GM12878 (cell line): ENCODE measurements around the gene GP5. TPM values are rescaled to one million over a fixed set of nuclear protein-coding genes. Genes with fewer than 3 reads are reported as not detected.

Experiments used
- RB1 ChIP-seq: fragments of 450-650 bp; formaldehyde crosslinking; IDR thresholded peaks from 2 replicates; pipeline ENCODE4 v1.6.1; 2017; ENCODE audit warnings: mild to moderate bottlenecking, borderline replicate concordance
- TBL1XR1 ChIP-seq: IDR thresholded peaks from 2 replicates; pipeline ENCODE4 v1.6.1; 2012; ENCODE audit warnings: low read depth, low read length, improper control_type of control experiment
- ZNF24 ChIP-seq: fragments of 450-650 bp; IDR thresholded peaks from 2 replicates; pipeline ENCODE4 v1.6.1; 2017; ENCODE audit warnings: antibody characterized with exemption, mild to moderate bottlenecking
- polyA plus RNA-seq, 11 experiments: library from polyadenylated mRNA; depleted of rRNA in 4 of 11; unstranded in 6 of 11; stranded (reverse) in 5 of 11; fragments of >200 nt; fragmentation: Nextera tagmentation in 4 of 11; fragmentation: Illumina TruSeq in 1 of 11; extraction: Ambion mirVana in 4 of 11; extraction: Trizol in 1 of 11; gene quantifications; 1 replicate in 1 of 11; 2 replicates in 10 of 11; pipeline versions ENCODE4 v1.2.1 to v1.2.3, GENCODE V29; 2011 to 2016; ENCODE audit warnings: inconsistent platforms in 2 of 11, missing spikeins in 2 of 11, low read depth in 1 of 11
- total RNA-seq, 4 experiments: library from RNA; depleted of rRNA in 3 of 4; stranded (reverse); fragments of >200 nt in 3 of 4; fragmentation: Illumina TruSeq in 1 of 4; extraction: Trizol in 1 of 4; gene quantifications; 2 replicates each; pipeline versions ENCODE4 v1.2.1 to v1.2.3, GENCODE V29; 2013 to 2021
- TF ChIP-seq, protein P1 (sequence below): IDR thresholded peaks from 2 replicates; pipeline ENCODE4 v1.6.1; 2011; ENCODE audit warnings: low read depth, low read length, improper control_type of control experiment, borderline replicate concordance
- TF ChIP-seq, protein P2 (sequence below): fragments of 450-650 bp; formaldehyde crosslinking; IDR thresholded peaks from 2 replicates; pipeline ENCODE4 v1.4.0; 2020; ENCODE audit warnings: mild to moderate bottlenecking, moderate library complexity
- TF ChIP-seq, protein P3 (sequence below): fragments of 450-650 bp; IDR thresholded peaks from 2 replicates; pipeline ENCODE4 v1.6.1; 2017; ENCODE audit warnings: mild to moderate bottlenecking, moderate library complexity
- TF ChIP-seq, protein P4 (sequence below): IDR thresholded peaks from 2 replicates; pipeline ENCODE4 v1.6.1; 2011; ENCODE audit warnings: borderline replicate concordance, low read depth, mild to moderate bottlenecking, moderate library complexity, low read length; ENCODE audit not compliant: insufficient read depth, poor library complexity, severe bottlenecking

GP5 gene
- total and polyA plus RNA-seq, 10 of the 15 experiments (the other 5 are each of a cell fraction or from before 2014, with no cell fraction given): not detected

DNA sequence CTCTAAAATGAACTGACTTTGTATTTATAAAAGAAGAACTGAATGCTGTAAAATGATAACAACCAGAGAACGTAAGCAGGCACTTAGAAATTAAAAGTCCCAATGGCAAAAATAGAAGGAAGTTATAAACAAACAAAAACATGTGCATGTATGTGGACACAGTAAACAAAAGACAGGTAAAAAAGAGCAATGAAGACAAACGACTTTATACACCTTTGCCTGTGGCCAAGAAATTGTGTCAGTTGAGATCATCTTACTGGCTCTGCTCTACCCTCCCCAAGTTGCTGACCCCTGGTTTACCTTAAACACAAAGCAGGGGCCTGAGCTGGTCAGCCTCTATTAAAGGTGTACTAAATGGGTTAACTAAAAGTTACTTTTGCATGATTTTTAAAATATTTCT lies 41.7 kb upstream of the GP5 start (continued):
- TF ChIP-seq, protein P1, sequence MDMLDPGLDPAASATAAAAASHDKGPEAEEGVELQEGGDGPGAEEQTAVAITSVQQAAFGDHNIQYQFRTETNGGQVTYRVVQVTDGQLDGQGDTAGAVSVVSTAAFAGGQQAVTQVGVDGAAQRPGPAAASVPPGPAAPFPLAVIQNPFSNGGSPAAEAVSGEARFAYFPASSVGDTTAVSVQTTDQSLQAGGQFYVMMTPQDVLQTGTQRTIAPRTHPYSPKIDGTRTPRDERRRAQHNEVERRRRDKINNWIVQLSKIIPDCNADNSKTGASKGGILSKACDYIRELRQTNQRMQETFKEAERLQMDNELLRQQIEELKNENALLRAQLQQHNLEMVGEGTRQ: no peak
- TF ChIP-seq, protein P2, sequence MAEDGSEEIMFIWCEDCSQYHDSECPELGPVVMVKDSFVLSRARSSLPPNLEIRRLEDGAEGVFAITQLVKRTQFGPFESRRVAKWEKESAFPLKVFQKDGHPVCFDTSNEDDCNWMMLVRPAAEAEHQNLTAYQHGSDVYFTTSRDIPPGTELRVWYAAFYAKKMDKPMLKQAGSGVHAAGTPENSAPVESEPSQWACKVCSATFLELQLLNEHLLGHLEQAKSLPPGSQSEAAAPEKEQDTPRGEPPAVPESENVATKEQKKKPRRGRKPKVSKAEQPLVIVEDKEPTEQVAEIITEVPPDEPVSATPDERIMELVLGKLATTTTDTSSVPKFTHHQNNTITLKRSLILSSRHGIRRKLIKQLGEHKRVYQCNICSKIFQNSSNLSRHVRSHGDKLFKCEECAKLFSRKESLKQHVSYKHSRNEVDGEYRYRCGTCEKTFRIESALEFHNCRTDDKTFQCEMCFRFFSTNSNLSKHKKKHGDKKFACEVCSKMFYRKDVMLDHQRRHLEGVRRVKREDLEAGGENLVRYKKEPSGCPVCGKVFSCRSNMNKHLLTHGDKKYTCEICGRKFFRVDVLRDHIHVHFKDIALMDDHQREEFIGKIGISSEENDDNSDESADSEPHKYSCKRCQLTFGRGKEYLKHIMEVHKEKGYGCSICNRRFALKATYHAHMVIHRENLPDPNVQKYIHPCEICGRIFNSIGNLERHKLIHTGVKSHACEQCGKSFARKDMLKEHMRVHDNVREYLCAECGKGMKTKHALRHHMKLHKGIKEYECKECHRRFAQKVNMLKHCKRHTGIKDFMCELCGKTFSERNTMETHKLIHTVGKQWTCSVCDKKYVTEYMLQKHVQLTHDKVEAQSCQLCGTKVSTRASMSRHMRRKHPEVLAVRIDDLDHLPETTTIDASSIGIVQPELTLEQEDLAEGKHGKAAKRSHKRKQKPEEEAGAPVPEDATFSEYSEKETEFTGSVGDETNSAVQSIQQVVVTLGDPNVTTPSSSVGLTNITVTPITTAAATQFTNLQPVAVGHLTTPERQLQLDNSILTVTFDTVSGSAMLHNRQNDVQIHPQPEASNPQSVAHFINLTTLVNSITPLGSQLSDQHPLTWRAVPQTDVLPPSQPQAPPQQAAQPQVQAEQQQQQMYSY (CRISPR knock-in tag): no peak
- TF ChIP-seq, protein P3, sequence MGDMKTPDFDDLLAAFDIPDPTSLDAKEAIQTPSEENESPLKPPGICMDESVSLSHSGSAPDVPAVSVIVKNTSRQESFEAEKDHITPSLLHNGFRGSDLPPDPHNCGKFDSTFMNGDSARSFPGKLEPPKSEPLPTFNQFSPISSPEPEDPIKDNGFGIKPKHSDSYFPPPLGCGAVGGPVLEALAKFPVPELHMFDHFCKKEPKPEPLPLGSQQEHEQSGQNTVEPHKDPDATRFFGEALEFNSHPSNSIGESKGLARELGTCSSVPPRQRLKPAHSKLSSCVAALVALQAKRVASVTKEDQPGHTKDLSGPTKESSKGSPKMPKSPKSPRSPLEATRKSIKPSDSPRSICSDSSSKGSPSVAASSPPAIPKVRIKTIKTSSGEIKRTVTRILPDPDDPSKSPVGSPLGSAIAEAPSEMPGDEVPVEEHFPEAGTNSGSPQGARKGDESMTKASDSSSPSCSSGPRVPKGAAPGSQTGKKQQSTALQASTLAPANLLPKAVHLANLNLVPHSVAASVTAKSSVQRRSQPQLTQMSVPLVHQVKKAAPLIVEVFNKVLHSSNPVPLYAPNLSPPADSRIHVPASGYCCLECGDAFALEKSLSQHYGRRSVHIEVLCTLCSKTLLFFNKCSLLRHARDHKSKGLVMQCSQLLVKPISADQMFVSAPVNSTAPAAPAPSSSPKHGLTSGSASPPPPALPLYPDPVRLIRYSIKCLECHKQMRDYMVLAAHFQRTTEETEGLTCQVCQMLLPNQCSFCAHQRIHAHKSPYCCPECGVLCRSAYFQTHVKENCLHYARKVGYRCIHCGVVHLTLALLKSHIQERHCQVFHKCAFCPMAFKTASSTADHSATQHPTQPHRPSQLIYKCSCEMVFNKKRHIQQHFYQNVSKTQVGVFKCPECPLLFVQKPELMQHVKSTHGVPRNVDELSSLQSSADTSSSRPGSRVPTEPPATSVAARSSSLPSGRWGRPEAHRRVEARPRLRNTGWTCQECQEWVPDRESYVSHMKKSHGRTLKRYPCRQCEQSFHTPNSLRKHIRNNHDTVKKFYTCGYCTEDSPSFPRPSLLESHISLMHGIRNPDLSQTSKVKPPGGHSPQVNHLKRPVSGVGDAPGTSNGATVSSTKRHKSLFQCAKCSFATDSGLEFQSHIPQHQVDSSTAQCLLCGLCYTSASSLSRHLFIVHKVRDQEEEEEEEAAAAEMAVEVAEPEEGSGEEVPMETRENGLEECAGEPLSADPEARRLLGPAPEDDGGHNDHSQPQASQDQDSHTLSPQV: no peak
- TF ChIP-seq TBL1XR1: no peak
- TF ChIP-seq ZNF24: no peak
- TF ChIP-seq RB1: no peak
- TF ChIP-seq, protein P4, sequence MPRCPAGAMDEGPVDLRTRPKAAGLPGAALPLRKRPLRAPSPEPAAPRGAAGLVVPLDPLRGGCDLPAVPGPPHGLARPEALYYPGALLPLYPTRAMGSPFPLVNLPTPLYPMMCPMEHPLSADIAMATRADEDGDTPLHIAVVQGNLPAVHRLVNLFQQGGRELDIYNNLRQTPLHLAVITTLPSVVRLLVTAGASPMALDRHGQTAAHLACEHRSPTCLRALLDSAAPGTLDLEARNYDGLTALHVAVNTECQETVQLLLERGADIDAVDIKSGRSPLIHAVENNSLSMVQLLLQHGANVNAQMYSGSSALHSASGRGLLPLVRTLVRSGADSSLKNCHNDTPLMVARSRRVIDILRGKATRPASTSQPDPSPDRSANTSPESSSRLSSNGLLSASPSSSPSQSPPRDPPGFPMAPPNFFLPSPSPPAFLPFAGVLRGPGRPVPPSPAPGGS: no peak
